COLO668 (cell line): ENCODE measurements around the gene DCAF16.

Experiments
- DNase-seq: peaks from one replicate; lab custom pipeline; 2025; ENCODE audit not compliant: unreplicated experiment; lab: John Stamatoyannopoulos, UW

DCAF16 gene

GRCh38 chr4:17785858-17786257, 24.7 kb downstream of the DCAF16 start:
- DNase-seq, result no peak

- peak; percentile 62 for DNase-seq
Observed at GRCh38 chr4:17781300-17782287, 29.0 kb downstream of the DCAF16 start, which contains the start of gene FAM184B. Gene FAM184B (minus strand): TSS chr4:17781621. CDS start chr4:17781299, 322 bp downstream.

DNA sequence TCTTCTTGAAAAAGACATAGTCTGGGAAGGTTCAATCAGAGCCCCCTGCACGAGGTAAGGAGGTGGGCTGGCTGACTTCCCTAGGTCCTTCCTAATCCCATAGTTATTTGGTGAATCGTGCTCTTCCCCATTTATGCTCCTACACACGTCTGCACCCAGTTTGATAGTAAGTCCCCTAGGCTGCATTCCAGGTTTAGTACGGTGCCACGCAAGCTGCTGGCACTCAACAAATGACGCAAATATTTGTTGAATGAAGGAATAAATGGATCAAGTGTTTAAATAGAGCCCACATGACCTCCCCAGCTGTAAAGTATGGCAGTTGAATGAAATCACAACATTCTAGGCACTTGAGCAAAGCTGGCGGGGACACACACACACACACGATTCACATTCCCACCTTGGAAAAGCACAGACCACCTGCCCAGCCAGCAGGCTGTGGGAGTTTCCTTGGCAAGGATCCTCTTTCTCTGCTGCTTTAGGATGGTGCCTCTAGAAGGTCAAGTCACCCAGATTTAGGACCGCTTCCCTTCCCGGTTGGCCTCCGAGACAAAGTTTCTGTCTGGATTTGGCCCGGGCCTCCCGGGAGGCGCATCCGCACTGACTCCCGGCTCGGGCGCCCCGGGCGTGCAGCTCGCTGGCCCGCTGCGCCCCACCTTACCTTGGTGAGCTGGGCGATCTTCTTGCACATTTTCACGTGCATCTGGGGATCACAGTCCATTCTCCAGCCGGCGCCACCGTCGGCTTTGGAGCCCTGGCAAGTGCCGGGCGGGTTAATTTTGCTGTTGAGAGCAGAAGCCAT, 29.9 kb downstream of the DCAF16 start:
- peak; percentile 62 for DNase-seq

DNA sequence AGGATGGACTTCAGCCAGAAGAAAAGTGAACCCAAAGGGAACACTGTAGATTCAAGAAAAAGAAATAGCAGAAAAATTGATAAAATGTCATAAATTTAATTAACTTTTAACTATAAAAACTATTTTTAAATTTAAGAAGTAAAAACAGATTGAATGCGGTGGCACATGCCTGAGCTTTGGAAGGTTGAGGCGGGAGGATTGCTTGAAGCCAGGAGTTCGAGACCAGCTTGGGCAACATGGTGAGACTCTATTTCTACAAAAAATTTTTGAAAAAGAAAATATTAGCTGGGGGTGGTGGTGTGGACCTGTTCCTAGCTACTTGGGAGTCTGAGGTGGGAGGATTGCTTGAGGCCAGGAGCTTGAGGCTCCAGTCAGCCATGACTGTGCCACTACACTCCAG, 32.1 kb downstream of the DCAF16 start:
- DNase-seq, result no peak

DNA sequence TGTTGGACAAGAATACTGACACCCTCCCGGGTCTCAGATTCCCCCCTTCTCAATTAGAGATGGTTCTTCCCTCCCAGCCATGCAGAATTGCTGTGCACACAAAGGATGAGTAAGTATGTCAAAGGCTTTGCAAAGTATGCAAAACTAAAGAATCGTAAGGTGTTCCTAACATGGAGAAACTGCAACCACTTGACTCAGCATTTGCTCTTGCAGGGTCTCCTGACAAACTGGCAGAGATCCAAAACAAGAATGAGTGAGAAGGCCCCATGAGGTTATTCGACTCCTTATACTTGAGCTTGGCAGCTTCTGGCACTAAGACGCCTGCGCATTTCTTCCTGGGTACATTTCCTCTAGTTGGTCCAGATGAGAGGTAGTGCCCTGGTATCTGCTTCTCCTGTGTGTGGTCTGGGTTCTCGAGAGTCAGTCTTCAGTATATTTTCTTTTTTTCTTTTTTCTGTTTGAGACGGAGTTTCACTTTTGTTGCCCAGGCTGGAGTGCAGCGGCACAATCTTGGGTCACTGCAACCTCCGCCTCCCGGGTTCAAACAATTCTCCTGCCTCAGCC, 37.3 kb downstream of the DCAF16 start:
- no peak for DNase-seq

DNA sequence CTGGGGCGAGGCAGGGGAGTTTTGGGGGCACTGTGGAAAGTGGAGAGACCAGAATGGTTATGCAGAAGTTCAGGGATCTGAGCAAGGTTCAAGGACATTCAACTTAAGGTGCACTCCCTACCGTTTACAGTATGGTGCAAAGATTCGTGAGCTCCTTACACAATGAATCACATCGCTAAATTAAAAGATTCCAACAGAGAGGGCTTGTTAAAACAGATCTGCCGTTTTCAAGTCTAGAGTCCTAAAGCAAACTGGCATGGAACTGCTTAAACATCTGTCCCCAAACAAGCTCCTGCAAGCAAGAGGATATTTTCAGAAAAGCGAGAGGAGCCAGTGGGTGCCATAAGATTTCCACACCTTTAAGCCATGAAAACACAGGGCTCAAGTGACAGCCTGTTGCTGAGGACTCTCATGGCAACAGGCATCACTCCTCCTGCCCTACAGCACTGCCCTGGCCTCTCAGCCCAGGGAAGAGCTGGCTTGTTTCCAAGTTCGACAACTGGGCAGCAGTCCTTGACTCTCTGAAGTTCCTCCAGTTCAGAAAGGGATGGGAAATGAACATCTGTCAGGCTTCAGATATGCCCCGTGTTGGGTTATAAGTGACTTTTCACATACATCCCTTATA, 39.2 kb downstream of the DCAF16 start:
- peak; percentile 49 for DNase-seq

DNA sequence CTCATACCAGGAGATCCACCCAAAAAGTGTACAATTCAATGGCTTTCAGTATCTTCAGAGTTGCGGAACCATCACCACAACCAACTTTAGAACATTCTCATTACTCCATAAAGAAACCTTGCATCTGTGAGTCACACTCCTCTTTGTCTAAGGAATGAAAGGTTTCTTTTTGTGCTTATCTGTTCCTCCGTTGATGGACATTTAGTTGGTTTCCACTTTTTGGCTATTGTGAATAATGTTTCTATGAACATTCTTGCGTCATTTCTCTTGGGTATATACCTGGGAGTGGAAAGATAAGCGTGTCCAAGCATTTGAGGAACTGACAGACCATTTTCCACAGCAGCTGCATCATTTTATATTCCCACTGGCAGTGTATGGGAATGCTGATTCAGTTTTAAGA, 39.7 kb downstream of the DCAF16 start:
- DNase-seq, result no peak

- DNase-seq, result no peak
Observed at GRCh38 chr4:17769406-17770174, 41.0 kb downstream of the DCAF16 start.

GRCh38 chr4:17766826-17767458, 43.6 kb downstream of the DCAF16 start:
- DNase-seq, result no peak

DNA sequence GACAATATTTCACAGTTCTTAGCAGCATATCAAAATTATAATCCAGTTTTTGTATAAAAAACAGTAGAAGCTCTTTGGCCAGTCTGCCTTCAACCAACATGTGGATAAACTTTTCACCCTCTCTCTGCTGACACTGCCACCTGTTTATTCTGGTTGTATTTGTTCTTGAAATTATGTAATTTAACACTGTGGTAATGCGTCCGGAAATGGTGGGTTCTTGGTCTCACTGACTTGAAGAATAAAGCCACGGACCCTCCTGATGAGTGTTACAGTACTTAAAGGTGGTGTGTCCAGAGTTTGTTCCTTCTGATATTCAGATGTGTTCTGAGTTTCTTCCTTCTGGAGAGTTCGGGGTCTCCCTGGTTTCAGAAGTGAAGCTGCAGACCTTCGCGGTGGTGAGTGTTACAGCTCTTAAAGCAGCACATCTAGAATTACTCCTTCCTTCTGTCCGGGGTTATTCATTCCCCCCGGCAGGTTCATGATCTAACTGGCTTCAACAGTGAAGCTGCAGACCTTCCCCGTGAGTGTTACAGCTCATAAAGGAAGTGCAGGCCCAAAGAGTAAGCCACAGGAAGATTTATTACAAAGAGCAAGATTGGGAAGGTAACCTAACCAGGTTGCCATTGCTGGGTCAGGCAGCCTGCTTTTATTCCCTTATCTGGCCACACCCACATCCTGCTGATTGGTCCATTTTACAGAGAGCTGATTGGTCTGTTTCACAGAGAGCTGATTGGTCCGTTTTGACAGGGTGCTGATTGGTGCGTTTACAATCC, 44.9 kb downstream of the DCAF16 start:
- no peak for DNase-seq

- DNase-seq, result no peak
Observed at GRCh38 chr4:17763931-17764330, 46.6 kb downstream of the DCAF16 start.

DNA sequence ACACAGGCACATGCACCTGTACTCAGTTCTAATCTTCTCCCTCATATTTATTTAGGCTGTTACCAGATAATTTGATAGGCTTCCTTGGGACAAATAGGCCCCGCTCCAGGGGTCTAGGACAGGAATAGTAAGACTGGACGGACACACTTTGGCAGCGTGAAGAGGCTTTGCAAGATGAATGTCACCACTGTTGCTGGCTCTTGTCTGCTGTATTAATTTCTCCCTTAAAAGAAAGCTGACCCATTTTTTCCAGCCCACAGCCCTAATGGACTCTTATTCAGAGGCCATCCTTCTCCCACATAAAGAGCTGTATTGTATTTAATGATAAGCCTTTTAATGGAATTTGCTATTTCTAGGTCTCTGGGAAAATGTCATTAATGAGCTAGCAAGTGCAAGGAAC, 47.1 kb downstream of the DCAF16 start:
- DNase-seq, result no peak

- peak; percentile 7 for DNase-seq
Observed at GRCh38 chr4:17762726-17763125, 47.8 kb downstream of the DCAF16 start.

DNA sequence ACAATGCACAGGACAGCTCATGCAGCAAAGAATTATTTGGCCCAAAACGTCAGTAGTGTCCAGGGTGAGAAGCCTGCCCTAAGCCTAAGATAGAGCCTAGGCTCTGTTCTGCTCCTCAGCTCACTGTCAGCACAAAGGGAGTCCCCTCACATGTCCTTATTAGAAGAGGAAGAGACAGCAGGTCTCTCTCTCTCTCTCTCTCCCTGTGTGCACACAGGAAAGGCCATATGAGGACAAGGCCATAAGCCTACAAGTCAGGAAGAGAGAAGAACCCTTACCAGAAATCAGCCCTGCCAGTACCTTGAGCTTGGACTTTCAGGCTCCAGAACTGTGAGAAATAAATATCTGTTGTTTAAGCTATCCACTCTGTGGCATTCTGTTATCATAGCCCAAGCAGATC, 49.5 kb downstream of the DCAF16 start:
- no peak for DNase-seq

DNA sequence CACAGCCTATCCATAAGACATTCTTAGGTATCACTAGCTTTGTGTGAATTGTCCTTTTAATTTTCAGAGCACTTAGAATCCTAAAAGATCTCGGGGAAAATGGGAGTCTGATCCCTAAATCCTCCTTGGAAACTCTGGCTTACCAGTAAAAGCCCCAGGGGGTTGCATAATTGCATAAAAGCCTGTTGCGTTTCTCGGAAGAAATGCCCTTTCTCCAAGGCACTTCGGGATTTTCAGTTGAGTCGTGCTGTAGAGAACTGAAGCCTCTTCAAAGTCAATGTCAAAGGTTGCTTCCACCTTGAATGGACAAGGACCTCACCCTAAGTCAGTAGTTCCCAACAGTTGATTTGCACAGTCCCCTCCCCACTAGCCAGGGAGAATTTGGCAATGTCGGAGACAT, 49.9 kb downstream of the DCAF16 start:
- DNase-seq, result no peak

DNA sequence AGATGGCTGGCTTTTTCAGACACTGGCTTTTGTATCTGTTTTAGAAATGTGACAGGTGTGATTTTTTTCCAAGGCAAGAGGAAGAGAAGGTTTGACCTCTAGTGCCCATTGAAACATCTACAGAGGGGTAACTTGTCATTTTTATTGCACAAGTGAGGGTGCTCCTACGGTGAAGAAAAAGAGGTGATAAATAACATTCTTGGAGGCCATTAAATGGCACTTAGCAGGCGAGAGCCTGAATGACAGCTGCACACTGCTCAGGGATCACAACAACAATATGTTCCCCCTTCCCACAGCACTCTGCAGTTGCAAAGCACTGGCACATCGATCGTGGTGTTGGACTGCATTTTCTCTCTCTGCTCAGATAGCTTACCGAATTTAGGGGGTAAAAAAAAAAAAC, 52.1 kb downstream of the DCAF16 start:
- no peak for DNase-seq

DNA sequence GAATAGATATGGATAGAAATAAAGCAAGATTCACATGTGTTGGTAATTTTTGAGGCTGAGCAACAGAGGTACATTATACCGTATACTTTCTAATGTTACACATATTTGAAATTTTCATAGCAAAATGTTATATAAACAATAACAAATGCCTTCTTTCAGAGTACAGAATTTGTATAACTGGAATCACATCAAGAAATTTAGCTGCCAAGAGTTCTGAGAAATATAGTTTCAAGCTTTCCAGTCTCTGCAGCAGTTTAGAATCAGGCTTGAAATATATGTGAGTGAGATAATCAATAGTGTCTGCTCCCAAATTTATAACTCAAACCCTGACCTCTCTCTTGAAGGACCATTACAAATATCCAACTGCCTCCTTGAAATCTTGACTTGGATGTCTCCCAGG, 52.9 kb downstream of the DCAF16 start:
- no peak for DNase-seq

GRCh38 chr4:17753646-17754045, 56.9 kb downstream of the DCAF16 start:
- DNase-seq, result no peak
